ENCODE results near the gene JAGN1. TPM values are rescaled to one million over a fixed set of nuclear protein-coding genes. Genes with fewer than 3 reads are reported as not detected.
"Not testable (repeated sequence)": the region's sequence is repeated elsewhere in the genome, so short reads cannot be mapped to it uniquely, and the experiment has no call there.

Gene JAGN1
- polyA plus RNA-seq (2013, experiment 1 of 2; ENCODE audit: insufficient read length), result 28.5 TPM
- 30.4 TPM for polyA plus RNA-seq (2013, experiment 2 of 2; ENCODE audit: insufficient read length)

DNA sequence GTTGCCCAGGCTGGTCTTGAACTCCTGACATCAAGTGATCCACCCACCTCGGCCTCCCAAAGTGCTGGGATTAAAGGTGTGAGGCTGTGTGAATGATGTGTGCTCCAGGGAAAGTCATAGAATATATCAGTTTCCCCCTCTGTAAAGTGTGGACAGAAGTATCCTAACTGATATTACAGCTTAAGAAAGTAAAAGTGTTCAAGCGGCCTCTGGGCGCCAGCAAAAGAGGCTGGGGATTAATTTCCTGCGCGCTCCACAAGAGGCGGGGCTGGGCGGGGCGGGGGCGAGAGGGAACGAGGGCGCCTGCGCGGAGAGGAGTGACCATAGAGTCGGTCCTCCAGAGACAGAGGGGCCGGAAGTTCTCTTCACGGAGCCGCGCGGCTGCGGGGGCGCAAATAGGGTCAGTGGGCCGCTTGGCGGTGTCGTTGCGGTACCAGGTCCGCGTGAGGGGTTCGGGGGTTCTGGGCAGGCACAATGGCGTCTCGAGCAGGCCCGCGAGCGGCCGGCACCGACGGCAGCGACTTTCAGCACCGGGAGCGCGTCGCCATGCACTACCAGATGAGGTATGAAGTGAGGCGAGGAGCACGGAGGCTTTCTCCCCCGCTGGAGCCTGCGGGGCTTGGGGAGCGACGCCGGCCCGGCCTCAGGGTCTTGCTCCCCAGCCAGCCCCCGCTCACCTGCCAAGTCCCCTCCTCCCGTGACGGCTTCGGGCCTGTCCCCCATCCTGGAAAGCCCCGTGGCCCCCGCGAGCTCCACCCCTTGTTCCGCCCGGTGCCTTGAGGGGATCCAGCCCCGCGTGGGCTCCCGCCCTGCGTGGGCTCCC is at the start of gene JAGN1:
JAGN1 (plus strand) TSS at position 362 of the 823 bp plus-strand sequence; CDS start at position 475, 113 bp downstream.
- DNase-seq, result peak; percentile 90

- DNase-seq, result no peak
Measured at GRCh38 chr3:9841015-9841414, 49.4 kb upstream of the JAGN1 start.

GRCh38 chr3:9843715-9844438 is 46.5 kb upstream of the JAGN1 start, which contains the start of gene RPUSD3:
RPUSD3 (minus strand) TSS chr3:9844008; CDS start chr3:9843990, 18 bp downstream.
- DNase-seq, result peak; percentile 96

GRCh38 chr3:9846231-9846630 is 44.2 kb upstream of the JAGN1 start:
- no peak for DNase-seq

GRCh38 chr3:9846931-9847488 is 43.4 kb upstream of the JAGN1 start:
- DNase-seq, result no peak

DNA sequence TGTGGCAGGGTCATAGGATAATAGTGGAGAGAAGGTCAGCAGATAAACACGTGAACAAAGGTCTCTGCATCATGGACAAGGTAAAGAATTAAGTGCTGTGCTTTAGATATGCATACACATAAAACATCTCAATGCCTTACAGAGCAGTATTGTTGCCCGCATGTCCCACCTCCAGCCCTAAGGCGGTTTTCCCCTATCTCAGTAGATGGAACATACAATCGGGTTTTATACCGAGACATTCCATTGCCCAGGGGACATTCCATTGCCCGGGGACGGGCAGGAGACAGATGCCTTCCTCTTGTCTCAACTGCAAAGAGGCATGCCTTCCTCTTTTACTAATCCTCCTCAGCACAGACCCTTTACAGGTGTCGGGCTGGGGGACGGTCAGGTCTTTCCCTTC is 42.5 kb upstream of the JAGN1 start:
- not testable (repeated sequence) for DNase-seq

GRCh38 chr3:9848860-9849259 is 41.5 kb upstream of the JAGN1 start:
- peak; percentile 32 for DNase-seq

DNA sequence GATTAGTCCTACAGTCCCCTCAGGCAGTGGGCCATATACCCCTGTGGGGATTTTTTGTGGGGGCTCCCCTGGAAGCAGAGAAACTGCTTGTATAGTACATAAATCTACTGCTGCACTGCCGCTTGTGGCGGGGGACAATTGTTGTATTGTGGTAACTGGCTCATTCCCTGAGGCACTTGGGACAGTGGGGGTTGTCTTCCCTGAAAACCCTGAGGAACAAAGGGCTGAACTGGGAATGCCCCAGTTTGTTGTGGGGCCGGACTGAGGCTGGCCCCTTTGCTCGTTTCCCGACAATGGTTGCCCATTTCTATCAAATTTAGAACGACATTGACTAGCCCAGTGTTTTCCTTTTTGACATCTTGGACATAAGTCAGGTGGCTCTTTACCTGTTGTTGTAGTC is 39.0 kb upstream of the JAGN1 start:
- not testable (repeated sequence) for DNase-seq

- DNase-seq, result not testable (repeated sequence)
Measured at GRCh38 chr3:9851926-9852325, 38.5 kb upstream of the JAGN1 start.

GRCh38 chr3:9852528-9852927 is 37.9 kb upstream of the JAGN1 start:
- no peak for DNase-seq

- DNase-seq, result not testable (repeated sequence)
Measured at GRCh38 chr3:9854291-9854940, 36.0 kb upstream of the JAGN1 start.

GRCh38 chr3:9855594-9855993 is 34.8 kb upstream of the JAGN1 start:
- no peak for DNase-seq

- no peak for DNase-seq
Measured at GRCh38 chr3:9859530-9860025, 30.8 kb upstream of the JAGN1 start.

GRCh38 chr3:9861201-9861600 is 29.2 kb upstream of the JAGN1 start:
- no peak for DNase-seq

- no peak for DNase-seq
Measured at GRCh38 chr3:9861626-9862130, 28.7 kb upstream of the JAGN1 start.

GRCh38 chr3:9862391-9863057 is 27.9 kb upstream of the JAGN1 start:
- DNase-seq, result peak; percentile 51

DNA sequence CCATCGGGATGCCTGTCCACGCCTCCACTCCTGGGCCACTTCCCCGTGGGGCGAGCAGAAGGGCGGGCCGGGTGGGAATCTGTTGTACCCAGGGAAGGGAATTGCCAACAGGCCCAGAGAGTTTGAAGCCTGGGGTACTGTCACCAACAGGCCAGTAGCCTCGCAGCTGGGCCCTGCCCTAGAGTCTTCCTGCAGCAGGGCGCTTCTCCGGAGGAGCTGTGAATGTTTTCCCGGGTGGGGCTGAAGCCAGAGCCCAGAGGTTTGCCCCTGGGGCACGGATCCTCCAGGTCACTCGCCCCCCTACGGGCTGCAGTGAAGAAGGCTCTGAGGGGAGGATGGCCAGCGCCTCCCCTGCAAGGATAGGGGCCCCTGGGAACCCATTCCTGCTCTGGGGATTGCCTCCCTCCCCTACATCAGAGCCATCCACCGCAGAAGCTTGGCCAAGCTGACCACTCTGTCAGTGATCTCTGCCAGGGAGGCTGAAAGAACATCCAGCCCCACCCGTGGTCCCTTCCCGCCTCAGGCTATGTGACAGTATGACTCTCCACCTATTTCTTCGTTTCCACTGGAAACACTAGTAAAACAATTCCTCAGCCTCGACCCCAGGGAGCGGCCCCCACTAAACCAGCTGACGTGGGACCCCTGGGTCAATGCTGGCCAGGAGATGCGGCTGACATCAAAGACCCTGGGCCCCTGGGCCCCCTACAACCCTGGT is 27.2 kb upstream of the JAGN1 start:
- no peak for DNase-seq

GRCh38 chr3:9864200-9864927 is 26.0 kb upstream of the JAGN1 start:
- peak; percentile 76 for DNase-seq

DNA sequence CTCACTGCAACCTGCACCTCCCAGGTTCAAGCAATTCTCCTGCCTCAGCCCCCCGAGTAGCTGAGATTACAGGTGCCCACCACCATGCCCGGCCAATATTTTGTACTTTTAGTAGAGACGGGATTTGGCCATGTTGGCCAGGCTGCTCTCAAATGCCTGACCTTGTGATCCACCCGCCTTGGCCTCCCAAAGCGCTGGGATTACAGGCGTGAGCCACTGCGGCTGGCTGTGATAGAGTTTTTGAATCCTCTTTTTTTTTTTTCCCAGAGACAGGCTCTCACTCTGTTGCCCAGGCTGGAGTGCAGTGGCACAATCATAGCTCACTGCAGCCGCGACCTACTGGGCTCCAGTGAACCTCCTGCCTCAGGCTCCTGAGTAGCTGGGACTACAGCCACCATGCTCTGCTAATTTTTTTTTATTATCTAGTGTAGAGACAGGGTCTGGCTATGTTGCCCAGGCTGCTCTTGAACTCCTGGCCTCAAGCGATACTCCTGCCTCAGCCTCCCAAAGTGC is 25.2 kb upstream of the JAGN1 start:
- DNase-seq, result not testable (repeated sequence)

- DNase-seq, result no peak
Measured at GRCh38 chr3:9866639-9867038, 23.8 kb upstream of the JAGN1 start.
